Putamen (tissue), 1 donor: ENCODE measurements around the gene RSBN1L.
"Not testable (repeated sequence)": the region's sequence is repeated elsewhere in the genome, so short reads cannot be mapped to it uniquely, and the experiment has no call there.

Source experiments
- DNase-seq: peaks from one replicate; pipeline ENCODE4 v3.0.0-alpha.2; 2016; ENCODE audit warnings: low spot score

Gene RSBN1L

GRCh38 chr7:77696057-77696642 is at the start of gene RSBN1L:
RSBN1L (plus strand) TSS chr7:77696459; CDS start chr7:77696470, 11 bp downstream.
- peak; percentile 99 for DNase-seq

GRCh38 chr7:77648742-77649338 is 47.4 kb upstream of the RSBN1L start:
- DNase-seq: no peak

DNA sequence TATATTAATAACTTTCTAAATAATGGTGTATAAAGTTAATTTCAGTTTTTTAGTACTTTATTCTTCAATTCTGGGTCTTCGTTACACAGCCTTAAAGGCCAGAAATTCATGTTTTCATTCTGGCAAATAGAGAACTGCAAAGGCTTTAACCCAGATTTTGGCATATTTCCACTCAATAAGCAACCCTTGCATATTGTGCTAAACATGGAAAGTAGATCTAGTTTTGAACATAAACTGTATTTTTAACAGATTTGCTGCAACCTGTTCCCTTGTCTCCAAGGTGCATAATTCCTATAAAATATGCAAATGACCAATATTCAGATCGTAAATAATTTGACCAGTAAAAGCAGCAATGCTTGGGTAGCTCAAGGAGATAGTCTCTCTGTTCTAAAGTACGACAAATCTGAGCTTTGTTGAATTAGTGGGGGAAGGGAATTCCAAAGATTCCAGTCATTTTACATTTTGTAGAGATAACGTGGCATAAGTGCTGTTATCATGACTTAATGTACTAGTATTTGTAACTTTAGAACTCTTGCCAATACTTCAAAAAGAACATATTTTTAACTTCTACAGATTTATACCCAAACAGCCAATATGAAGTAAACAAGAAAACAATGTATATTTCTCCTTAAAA is 46.4 kb upstream of the RSBN1L start:
- no peak for DNase-seq

DNA sequence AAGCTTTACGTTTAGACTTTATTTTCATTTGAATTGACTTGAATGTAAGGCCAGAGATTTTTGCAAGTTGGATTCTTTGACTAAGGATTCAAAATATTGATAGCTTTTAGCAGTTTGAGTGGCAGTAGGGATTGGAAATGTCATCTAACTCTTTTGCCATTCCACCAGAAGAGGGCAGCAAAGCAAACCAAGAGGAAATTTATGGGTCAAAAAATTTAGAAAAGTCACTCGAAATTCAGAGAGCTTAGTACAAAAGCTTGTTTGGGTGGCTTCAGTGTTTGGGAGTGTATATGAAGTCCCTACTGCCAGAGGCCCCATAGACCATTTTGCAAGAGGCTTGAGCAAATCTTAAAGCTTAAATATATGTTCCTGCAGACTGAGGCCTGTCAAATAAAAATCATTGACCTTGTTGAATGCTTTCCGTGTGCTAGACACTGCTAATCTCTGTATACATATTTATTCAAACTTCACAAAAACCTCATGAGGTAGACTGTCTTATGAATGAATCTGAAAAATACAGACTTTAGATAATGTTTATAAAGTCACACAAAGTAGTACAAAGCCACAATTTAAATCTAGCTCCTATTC is 44.6 kb upstream of the RSBN1L start:
- DNase-seq: peak; percentile 21

- not testable (repeated sequence) for DNase-seq
These were observed 43.4 kb upstream of the RSBN1L start for GRCh38 chr7:77652826-77653225.

DNA sequence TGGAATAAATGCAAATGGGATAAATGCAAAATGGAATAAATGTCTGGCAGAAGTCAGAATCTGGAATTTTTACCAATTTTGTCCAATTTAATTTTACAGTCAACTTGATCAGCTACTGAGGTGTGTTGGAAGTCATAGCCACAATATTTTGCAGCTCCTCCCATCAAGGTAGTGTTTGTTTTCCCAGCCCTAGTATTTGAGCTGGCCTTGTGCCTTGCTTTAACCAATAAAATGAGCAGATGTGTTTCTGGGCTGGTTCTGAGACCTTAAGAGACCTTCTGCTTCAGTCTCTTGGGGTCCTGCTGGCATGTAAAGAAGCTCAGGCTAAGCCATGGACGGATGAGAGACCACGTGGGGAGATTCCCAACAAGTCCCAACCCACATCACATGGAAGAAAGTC is 42.7 kb upstream of the RSBN1L start:
- no peak for DNase-seq

GRCh38 chr7:77655356-77655755 is 40.9 kb upstream of the RSBN1L start:
- DNase-seq: no peak

DNA sequence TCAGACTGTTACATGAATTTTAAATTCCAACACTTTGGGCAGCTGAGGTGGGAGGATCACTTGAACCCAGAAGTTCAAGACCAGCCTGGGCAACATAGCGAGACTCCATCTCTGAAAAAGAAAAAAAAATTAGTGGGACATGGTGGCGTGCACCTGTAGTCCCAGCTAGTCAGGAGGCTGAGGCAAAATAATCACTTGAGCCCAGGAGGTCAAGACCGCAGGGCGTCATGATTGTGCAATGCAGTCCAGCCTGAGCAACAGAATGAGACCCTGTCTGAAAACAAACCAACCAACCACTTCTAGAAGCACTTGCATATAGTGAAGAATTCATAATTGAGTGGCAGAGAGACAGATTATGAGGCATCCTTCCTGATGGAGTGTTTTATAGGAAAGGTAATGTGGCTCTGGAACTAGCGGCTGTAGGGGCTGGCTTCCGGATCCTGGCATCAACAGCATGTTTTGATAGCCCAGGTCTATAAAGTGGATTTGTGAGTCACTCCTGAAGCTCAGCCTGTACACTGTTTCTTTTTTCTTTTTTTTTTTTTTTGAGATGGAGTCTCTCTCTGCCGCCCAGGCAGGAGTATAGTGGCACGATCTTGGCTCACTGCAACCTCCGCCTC is 40.3 kb upstream of the RSBN1L start:
- no peak for DNase-seq

DNA sequence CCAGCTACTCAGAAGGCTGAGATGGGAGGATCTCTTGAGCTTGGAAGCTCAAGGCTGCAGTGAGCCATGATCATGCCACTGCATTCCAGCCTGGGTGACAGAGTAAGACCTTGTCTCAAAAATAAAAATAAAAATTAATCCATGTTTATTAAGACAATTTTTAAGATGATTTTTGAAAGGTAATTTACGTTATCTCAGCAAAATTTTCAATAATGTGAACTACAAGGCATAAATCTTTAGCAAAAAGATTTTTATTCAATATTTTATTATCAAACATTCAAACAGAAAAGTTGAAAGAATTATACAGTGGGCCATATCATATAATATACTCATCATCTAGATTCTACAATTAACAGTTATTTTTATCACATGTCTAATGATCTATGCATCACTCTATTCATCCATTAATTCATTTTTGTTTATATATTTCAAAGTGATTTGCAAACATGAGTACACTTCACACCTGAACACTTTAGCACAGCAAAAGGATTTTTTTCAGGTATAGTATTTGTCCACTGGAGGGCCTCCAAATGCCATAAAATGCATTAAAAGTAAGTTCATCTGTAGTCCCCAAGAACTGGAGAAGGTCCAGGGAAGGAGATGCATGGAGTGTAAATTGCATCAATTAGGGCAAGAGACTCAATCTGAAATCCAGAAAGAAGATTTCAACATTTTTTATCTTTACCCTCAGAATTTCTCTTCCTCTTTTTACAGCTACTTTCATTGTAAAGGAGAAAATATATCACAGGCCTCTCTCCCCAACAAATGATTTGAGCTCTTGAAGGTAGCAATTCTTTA is 38.6 kb upstream of the RSBN1L start:
- DNase-seq: peak; percentile 26

DNA sequence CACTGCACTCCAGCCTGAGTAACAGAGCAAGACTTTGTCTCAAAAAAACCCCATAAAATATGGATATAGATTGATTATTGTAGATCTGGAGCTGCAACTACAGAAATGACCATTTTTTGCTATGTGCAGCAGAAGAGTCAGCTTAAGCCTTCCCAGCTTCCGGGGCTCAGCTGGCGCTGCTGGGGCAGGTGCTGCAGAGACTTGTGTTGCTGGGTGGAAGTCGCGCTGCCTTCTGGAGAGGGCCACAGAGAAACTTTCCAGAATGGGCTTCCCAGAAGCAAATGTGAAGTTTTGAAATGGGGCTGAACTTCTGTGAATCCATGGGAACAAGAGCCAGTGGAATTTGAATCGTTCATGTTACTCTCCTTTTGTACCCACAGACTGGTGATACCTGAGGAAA is 37.3 kb upstream of the RSBN1L start:
- DNase-seq: no peak

GRCh38 chr7:77661816-77662215 is 34.4 kb upstream of the RSBN1L start:
- no peak for DNase-seq

DNA sequence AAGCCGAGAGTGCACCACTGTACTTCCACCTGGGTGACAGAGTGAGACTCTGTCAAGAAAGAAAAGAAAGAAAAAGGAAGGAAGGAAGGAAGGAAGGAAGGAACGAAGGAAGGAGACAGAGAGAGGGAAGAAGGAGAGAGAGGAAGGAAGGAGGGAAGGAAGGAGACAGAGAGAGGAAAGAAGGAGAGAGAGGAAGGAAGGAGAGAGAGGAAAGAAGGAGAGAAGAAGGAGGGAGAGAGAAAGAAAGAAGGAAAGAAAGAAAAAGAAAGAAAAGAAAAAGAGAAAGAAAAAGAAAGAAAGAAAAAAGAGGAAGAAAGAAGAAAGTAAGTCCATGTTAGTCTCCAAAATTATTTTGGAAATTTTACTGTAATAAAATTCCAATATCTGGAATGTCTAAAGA is 33.4 kb upstream of the RSBN1L start:
- no peak for DNase-seq

DNA sequence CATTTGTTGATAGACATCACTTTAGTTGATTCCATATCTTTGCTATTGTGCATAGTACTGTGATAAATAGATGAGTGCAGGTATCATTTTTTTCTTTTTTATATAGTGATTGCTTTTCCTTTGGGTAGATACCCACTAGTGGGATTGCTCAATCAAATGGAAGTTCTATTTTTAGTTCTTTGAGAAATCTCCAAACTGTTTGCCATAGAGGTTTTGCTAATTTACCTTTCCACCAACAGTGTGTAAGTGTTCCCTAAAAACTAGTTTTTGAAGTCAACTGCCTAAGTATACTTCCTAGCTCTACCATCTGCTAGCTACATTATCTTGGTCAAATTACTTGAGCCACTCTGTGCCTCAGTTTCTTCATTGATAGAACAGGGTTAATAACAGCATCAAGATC is 31.5 kb upstream of the RSBN1L start:
- no peak for DNase-seq

- DNase-seq: no peak
These were observed 31.1 kb upstream of the RSBN1L start for GRCh38 chr7:77665161-77665560.

DNA sequence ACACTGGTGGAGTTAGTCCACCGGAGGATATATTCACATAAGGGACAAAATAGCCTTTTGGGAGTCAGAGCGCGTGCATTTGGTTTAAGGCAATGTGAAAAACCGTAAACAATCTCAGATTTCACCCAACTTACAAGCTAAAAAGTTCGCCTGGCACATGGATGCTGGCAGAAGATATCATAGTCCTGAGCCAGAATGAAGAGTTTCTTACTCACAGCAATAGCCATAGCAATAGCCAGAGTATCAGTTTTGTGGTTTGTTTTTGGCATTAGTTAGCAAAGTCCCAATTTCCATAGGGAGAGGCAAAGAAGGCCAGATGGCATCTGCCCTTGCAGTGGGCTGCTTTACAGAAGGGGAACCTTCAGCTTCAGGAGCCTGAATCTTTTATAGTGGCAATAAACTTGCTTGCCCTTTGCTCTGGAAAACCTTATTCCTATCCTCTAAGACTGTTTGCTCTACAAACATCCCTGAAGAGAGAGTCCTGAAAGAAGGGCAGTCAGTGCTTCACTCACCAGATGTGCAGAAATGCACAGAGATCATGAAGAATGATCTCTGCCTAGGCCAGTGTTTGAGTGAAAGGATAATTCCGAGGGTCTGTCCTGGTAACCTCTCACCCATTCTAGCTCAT is 28.7 kb upstream of the RSBN1L start:
- DNase-seq: no peak

DNA sequence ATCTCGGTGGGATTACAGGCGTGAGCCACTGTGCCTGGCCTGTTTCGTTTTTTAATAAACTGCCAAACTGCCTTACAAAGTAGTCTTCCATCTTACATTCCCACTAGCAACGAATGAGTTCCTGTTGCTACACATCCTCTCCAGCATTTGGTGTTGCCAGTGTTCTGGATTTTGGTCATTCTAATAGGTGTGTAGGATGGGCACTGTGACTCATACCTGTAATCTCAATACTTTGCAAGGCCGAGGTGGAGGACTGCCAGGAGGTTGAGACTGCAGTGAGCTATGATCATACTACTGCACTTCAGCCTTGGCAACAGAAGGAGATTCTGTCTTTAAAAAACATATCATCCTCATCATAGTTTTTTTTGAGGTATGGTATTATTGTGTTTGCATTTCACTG is 21.4 kb upstream of the RSBN1L start:
- DNase-seq: no peak

DNA sequence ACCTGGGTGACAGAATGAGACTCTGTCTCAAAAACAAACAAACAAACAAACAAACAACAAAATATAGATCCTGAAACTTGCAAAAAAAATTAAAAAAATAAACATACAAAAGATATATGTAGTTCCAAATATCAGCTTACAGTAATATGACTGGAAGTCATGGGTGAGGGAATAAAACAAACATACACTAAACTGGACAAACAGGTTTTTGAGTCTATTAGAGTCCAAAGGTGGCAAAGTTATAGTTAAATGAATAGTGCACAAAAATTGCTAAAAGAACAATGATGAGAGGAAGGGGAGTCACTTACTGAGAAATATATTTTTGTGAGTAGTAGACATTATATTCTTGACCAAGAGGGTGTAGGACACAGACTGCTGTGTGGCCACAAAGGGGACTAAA is 16.7 kb upstream of the RSBN1L start:
- no peak for DNase-seq

DNA sequence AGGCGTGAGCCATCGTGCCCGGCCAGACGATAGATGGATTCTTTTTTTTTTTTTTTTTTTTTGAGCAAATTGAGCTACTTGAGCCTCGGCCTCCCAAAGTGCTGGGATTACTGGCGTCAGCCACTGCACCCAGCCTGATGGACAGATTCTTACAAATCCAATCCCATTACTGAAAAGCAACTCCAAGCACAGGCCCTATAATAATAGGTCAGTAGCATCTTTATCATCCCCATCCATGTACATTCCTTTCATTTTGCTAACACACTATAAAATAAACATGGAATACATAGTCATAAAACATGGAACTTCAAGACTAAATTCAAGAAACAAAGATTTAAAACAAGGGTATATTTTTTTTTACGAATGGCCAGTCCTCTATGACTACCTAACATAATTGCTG is 16.0 kb upstream of the RSBN1L start:
- no peak for DNase-seq

DNA sequence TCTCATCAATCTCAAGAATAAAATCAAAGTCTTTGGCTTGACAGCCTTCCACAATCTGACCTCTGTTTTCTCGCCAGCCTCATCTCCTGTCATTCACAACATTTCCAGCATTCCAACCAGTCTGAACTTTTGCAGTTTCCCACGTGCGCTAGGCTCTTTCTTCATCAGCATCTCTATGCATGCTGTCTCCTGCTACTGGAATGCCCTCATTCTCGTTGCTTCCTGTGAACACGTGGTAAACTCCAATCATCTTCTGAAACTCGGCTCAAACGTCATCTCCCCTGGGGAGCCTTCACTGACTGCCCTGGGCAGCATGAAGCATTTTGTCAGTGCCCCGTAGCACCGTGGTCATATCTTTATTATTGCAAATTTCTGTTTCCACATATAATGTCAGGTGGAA is 12.2 kb upstream of the RSBN1L start:
- DNase-seq: no peak

DNA sequence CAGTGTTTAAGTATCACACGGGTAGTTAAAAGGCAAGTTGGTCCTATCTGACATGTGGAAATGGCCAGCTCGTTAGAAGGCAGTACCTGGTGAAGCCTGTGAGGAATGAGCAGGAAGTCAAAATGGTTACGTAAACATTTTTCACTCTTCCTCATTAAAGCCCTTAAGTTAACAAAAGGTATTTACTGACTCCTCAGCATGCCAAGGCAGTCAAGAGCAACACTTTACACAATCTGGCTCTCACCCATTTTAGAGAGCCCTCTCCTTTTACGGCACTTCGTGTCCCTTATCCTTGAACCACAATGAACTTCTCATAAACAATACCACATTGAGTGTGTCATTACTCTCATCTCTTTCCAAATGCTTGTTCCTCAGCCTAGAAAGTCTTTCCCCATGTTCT is 11.0 kb upstream of the RSBN1L start:
- DNase-seq: no peak

GRCh38 chr7:77687100-77687746 is 9.0 kb upstream of the RSBN1L start:
- DNase-seq: no peak
